Lower lobe of right lung (tissue), 2 donors: Measurements from ENCODE around the gene PITX2. TPM values are rescaled to one million over a fixed set of nuclear protein-coding genes. Genes with fewer than 3 reads are reported as not detected.

Experiments
- ATAC-seq, 2 donors: fragments of 200-7000 bp; cut with Tn5 transposase; one replicate each; pipeline ENCODE4 v1.9.1; 2020 to 2022; ENCODE audit warnings: mild to moderate bottlenecking in 2 of 2, moderate library complexity in 2 of 2
- DNase-seq: peaks from one replicate; pipeline ENCODE4 v3.0.0-alpha.2; 2020
- H3K27ac ChIP-seq: fragments of 200-600 bp; one replicate; pipeline ENCODE4 v1.8.0; 2022
- H3K27me3 ChIP-seq: fragments of 200-600 bp; one replicate; pipeline ENCODE4 v1.8.0; 2022; ENCODE audit warnings: low read depth
- H3K36me3 ChIP-seq: fragments of 200-600 bp; one replicate; pipeline ENCODE4 v1.8.0; 2022; ENCODE audit warnings: mild to moderate bottlenecking
- H3K4me1 ChIP-seq: fragments of 200-600 bp; one replicate; pipeline ENCODE4 v1.8.0; 2022
- H3K4me3 ChIP-seq: fragments of 200-600 bp; one replicate; pipeline ENCODE4 v1.8.0; 2022; ENCODE audit warnings: mild to moderate bottlenecking
- H3K9me3 ChIP-seq: fragments of 200-600 bp; one replicate; pipeline ENCODE4 v1.8.0; 2022
- intact Hi-C: fragments of 100-400 bp; cut with DNase I; formaldehyde crosslinking; loops from one replicate; pipeline ENCODE4 v1.11.0; 2022
- total RNA-seq: library from RNA; stranded (reverse); fragmentation: NEBNext Ultra II Directional; extraction: Animal tissue kit (Norgen Biotek cat#: 25700); gene quantifications from one replicate; pipeline ENCODE4 v1.2.1, GENCODE V29; 2021
- TF ChIP-seq, protein P1 (sequence below): fragments of 200-600 bp; IDR thresholded peaks from one replicate; pipeline ENCODE4 v1.8.0; 2022; ENCODE audit warnings: antibody characterized with exemption, mild to moderate bottlenecking
- donor health status: DM: no; HTN: yes; CAD: no; lungs with severe emphysema.

The PITX2 gene
- total RNA-seq, 1 donor from 2014 or later = not detected

DNA sequence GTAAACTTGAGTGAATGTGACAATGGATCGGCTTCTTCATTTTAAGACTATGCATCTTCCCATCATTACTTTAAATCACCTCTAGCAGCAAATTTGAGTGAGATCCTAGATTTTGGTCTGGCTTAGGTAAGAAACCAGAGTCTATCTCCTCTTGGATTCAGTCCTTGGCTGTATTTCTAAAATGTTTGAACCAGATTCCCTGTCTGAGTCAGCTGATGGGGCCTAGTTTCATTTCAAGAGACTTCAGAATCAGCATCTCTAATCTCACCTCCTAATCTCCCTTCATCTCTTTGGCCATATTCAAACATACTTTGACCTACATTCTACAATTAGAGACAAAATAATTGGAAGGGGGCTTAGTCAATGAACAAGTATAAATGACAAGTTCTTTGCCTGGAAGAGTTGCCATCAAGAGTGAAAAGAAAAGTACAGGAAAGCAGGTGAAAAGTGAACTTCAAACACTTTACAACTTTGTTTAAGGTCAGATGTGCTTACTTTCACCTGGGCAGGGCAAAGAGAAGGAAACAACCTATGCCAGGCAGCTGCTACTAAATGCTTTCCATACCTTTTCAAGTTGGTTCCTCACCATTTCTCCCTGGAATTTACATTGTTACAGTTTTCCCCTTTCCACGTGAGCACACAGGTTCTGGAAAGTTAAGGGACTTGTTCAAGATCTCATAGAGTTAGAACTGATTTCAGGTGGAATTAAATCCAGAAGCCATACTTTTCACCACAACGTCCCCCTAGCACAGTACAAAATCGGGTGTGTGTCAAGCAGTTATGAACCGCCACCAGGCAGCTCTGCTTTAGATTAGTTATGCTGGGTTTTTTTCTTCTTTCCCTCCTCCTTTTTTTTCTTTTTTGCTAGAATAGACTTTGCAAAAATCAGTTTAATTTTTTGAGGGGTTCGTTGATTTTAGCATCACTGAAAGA lies 30.7 kb upstream of the PITX2 start:
- DNase-seq (no peak), ATAC-seq (peak; percentile 34 to 76)
- intact Hi-C loops = no loop called here
- Histone ChIP-seq H3K9me3 (no peaks in the 10 kb centered on the region), H3K4me3 (no peak overlapping the region), H3K27ac (no peak overlapping the region), H3K4me1 (no peaks in the 10 kb centered on the region), H3K27me3 (no peaks in the 10 kb centered on the region), H3K36me3 (no peaks in the 10 kb centered on the region)
- TF ChIP-seq, protein P1, sequence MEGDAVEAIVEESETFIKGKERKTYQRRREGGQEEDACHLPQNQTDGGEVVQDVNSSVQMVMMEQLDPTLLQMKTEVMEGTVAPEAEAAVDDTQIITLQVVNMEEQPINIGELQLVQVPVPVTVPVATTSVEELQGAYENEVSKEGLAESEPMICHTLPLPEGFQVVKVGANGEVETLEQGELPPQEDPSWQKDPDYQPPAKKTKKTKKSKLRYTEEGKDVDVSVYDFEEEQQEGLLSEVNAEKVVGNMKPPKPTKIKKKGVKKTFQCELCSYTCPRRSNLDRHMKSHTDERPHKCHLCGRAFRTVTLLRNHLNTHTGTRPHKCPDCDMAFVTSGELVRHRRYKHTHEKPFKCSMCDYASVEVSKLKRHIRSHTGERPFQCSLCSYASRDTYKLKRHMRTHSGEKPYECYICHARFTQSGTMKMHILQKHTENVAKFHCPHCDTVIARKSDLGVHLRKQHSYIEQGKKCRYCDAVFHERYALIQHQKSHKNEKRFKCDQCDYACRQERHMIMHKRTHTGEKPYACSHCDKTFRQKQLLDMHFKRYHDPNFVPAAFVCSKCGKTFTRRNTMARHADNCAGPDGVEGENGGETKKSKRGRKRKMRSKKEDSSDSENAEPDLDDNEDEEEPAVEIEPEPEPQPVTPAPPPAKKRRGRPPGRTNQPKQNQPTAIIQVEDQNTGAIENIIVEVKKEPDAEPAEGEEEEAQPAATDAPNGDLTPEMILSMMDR = no peak

DNA sequence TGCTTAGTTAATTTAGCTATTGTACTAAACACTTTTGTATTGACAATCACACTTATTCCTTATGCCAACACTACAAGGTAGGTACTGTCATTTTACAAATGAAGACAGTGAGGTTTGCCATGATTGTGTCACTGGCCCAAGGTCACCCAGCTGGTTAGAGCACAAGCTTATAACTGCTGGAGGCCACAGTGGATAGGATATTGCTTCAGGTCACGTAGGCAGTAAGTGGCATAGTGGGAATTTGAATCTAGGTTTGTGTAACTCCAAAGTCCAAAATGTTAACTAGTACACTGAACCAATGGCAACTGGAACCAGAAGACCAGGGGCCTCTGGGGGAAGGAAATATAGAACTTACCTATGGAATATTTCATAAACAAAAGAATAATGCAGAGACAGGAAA lies 21.1 kb upstream of the PITX2 start:
- Histone ChIP-seq H3K4me3 (no peak overlapping the region), H3K27me3 (peaks cover 52% of the 10 kb centered on the region), H3K9me3 (no peaks in the 10 kb centered on the region), H3K27ac (no peak overlapping the region), H3K36me3 (no peaks in the 10 kb centered on the region), H3K4me1 (no peaks in the 10 kb centered on the region)
- intact Hi-C loops = no loop called here
- DNase-seq (no peak), ATAC-seq (no peak)
- TF ChIP-seq, protein P1 = no peak

DNA sequence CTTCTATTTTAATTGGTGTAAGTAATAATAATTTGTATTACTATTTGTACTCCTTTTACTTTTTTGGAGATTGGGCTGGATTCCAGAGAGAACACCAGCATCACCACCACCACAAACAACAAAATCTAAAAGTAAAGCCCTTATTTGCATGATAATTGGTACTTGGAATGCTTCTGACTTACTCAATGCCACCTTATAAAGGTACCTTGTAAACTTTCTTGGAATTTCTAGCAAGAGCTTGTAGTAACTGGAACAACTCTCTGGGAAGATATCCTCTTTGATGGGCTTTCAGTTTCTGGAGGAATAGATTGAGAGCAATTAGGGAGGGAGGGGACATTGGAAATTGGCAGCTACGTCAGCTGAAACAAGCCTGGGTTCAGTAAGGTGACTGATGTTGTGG lies 20.2 kb upstream of the PITX2 start:
- DNase-seq (no peak), ATAC-seq (no peak)
- Histone ChIP-seq H3K4me3 (no peak overlapping the region), H3K36me3 (no peaks in the 10 kb centered on the region), H3K9me3 (no peaks in the 10 kb centered on the region), H3K27me3 (peaks cover 62% of the 10 kb centered on the region), H3K27ac (no peak overlapping the region), H3K4me1 (no peaks in the 10 kb centered on the region)
- intact Hi-C loops = no loop called here
- TF ChIP-seq, protein P1 = no peak

DNA sequence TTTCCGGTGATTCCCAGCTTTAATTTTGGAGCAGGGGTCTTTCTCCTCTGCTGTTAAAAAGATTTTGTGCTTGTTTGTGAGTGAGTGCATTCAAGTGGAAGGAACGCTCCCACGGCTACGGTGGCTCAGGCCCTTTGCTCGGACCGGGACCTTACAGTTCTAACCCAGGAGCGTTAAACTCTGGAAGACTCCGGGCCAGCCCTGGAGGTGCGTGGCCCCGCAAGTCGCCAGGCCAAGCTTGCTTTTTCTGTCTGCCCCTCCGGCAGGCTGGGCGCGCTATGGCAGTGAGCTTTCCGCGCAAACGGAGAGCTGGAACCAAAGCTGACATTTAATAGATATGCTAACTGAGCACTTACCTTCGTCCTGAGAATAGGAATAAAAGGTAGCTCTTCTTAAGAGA lies 18.3 kb upstream of the PITX2 start:
- DNase-seq = no peak

DNA sequence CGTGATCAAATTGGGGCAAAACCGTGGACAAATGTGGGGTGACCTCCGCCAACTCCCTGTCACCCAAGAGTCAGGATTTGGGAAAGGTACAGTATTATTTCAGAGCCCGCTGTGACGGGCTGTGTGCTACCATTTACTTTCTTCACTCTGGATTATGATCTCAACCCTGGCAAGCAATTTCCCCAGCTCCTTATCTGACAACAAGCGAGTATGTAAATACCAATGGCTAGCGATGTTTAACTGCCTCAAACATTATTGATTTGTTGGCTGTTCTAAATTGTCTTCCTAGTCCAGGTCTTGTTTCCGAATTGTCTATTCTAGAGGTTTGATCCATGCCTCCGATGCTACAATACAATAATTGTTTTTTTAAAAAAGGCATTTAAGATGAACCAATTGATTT lies 17.7 kb upstream of the PITX2 start:
- TF ChIP-seq, protein P1 = no peak
- DNase-seq (no peak), ATAC-seq (no peak)
- peaks cover 10% of the 10 kb centered on the region for H3K4me1 ChIP-seq
- no peak overlapping the region for H3K27ac ChIP-seq
- H3K36me3 ChIP-seq = no peaks in the 10 kb centered on the region
- peaks cover 87% of the 10 kb centered on the region for H3K27me3 ChIP-seq
- H3K4me3 ChIP-seq = no peak overlapping the region
- H3K9me3 ChIP-seq = no peaks in the 10 kb centered on the region
- intact Hi-C loops = no loop called here

More for the DNA sequence above, 18.3 kb upstream of the PITX2 start:
- Histone ChIP-seq H3K36me3 (no peaks in the 10 kb centered on the region), H3K27ac (no peak overlapping the region), H3K27me3 (peaks cover 80% of the 10 kb centered on the region), H3K9me3 (no peaks in the 10 kb centered on the region), H3K4me3 (no peak overlapping the region), H3K4me1 (peaks cover 10% of the 10 kb centered on the region)
- TF ChIP-seq, protein P1 = no peak
- no peak for ATAC-seq
- intact Hi-C loops = no loop called here
